SU-DHL-6 (cell line): ENCODE results near the gene FAM83G.
A peak's percentile ranks its signal among the peaks of the same experiment; 100 is the strongest.
"Not testable (repeated sequence)": the region's sequence is repeated elsewhere in the genome, so short reads cannot be mapped to it uniquely, and the experiment has no call there.

Experiments
- H2AFZ ChIP-seq: fragments of 200-600 bp; sonication (generic); 2 replicates; pipeline ENCODE4 v1.6.1; 2014; ENCODE audit warnings: low read depth, mild to moderate bottlenecking, moderate library complexity, mixed read lengths, antibody characterized with exemption, low read length; ENCODE audit not compliant: severe bottlenecking
- H3F3A ChIP-seq: fragments of 200-600 bp; shearing (Covaris generic); 2 replicates; pipeline ENCODE4 v1.6.0; 2016; ENCODE audit warnings: antibody characterized with exemption, mild to moderate bottlenecking; ENCODE audit not compliant: insufficient read depth
- H3K27ac ChIP-seq: fragments of 200-600 bp; sonication (generic); 2 replicates; pipeline ENCODE4 v1.5.1; 2016; ENCODE audit warnings: low read depth, mild to moderate bottlenecking, low read length, moderate library complexity, mixed read lengths
- H3K27me3 ChIP-seq: fragments of 200-600 bp; sonication (generic), shearing (Covaris generic); 2 replicates; pipeline ENCODE4 v1.6.0; 2014; ENCODE audit warnings: mild to moderate bottlenecking, low read length
- H3K36me3 ChIP-seq: fragments of 200-600 bp; sonication (generic); 2 replicates; pipeline ENCODE4 v1.6.1; 2014; ENCODE audit warnings: mild to moderate bottlenecking, low read length, mixed read lengths
- H3K4me2 ChIP-seq: fragments of 300-600, 200-600 bp; shearing (Covaris generic), sonication (generic); 2 replicates; pipeline ENCODE4 v1.6.0; 2014; ENCODE audit warnings: low read length, low read depth, mild to moderate bottlenecking; ENCODE audit not compliant: poor library complexity, severe bottlenecking
- H3K4me3 ChIP-seq: fragments of 200-600 bp; sonication (generic); 2 replicates; pipeline ENCODE4 v1.5.1; 2014; ENCODE audit warnings: antibody characterized with exemption, low read length, mild to moderate bottlenecking, mixed read lengths; ENCODE audit not compliant: insufficient read depth, poor library complexity, severe bottlenecking
- H3K79me2 ChIP-seq: fragments of 200-600 bp; sonication (generic); 2 replicates; pipeline ENCODE4 v1.6.1; 2014; ENCODE audit warnings: mild to moderate bottlenecking, low read length, moderate library complexity; ENCODE audit not compliant: insufficient read depth
- H3K9ac ChIP-seq: fragments of 200-600 bp; sonication (generic); 2 replicates; pipeline ENCODE4 v1.7.0; 2014; ENCODE audit warnings: mild to moderate bottlenecking, low read length
- H3K9me2 ChIP-seq: fragments of 200-600 bp; sonication (generic); replicated peaks from 2 replicates; pipeline ENCODE4 v1.6.1; 2014; ENCODE audit warnings: low read length; ENCODE audit not compliant: insufficient read depth
- H3K9me3 ChIP-seq: fragments of 200-600 bp; sonication (generic); 2 replicates; pipeline ENCODE4 v1.6.1; 2014; ENCODE audit warnings: low read length, mixed read lengths; ENCODE audit not compliant: insufficient read depth
- H4K20me1 ChIP-seq: fragments of 200-600 bp; sonication (generic); 2 replicates; pipeline ENCODE4 v1.6.1; 2014; ENCODE audit warnings: low read depth, mild to moderate bottlenecking, antibody characterized with exemption, low read length, moderate library complexity, mixed read lengths
- CTCF ChIP-seq: fragments of 200-600 bp; sonication (generic); IDR thresholded peaks from one replicate; pipeline ENCODE4 v1.5.1; 2017; ENCODE audit warnings: antibody characterized with exemption, mild to moderate bottlenecking, low read length, moderate library complexity; ENCODE audit not compliant: insufficient read depth, poor library complexity, severe bottlenecking
- EZH2phosphoT487 ChIP-seq: fragments of 200-600 bp; sonication (generic), shearing (Covaris generic); conservative IDR thresholded peaks from 2 replicates; pipeline ENCODE4 v1.6.1; 2018; ENCODE audit warnings: mild to moderate bottlenecking, antibody characterized with exemption, low read length, moderate library complexity, mixed read lengths

FAM83G gene

GRCh38 chr17:19004421-19005136, at the start of gene FAM83G:
Gene FAM83G, minus strand, starts transcription at chr17:19004764. Its CDS starts 723 bp downstream, at chr17:19004041.
- peak within 1 kb of the TSS; percentile 97 for H3K4me3 ChIP-seq
- no peaks in the 10 kb centered on the region for H3K36me3 ChIP-seq
- no peaks in the 10 kb centered on the region for H3K9me3 ChIP-seq
- H4K20me1 ChIP-seq: no peaks in the 10 kb centered on the region
- TF ChIP-seq CTCF: no peak
- no peak for TF ChIP-seq EZH2phosphoT487
- H3K27me3 ChIP-seq: no peaks in the 10 kb centered on the region
- H3K4me2 ChIP-seq: peak within 1 kb of the TSS; percentile 82
- peak within 1 kb of the TSS; percentile 89 for H3K9ac ChIP-seq
- peak within 1 kb of the TSS; percentile 89 for H2AFZ ChIP-seq
- H3K79me2 ChIP-seq: peaks cover 19% of the 10 kb centered on the region; the same call in 1 of the 2 replicates
- H3K9me2 ChIP-seq: no peaks in the 10 kb centered on the region
- peak within 1 kb of the TSS; percentile 65 for H3K27ac ChIP-seq
- H3F3A ChIP-seq: peaks cover 9% of the 10 kb centered on the region; the same call in 1 of the 2 replicates

GRCh38 chr17:19048826-19049225, 44.3 kb upstream of the FAM83G start:
- H3K9me3 ChIP-seq, H3K9me2 ChIP-seq, H3K36me3 ChIP-seq, H3K9ac ChIP-seq, H3K79me2 ChIP-seq, H3F3A ChIP-seq, H3K27me3 ChIP-seq, H3K4me3 ChIP-seq, H3K4me2 ChIP-seq, H2AFZ ChIP-seq, H4K20me1 ChIP-seq: not testable (repeated sequence)
- peak overlapping the region; percentile 69 for H3K27ac ChIP-seq

- H3K9me3 ChIP-seq, H3K27me3 ChIP-seq, H3K9me2 ChIP-seq, H4K20me1 ChIP-seq, H2AFZ ChIP-seq, H3K9ac ChIP-seq, H3F3A ChIP-seq, H3K36me3 ChIP-seq, H3K79me2 ChIP-seq, H3K4me3 ChIP-seq, H3K4me2 ChIP-seq: not testable (repeated sequence)
- 0 out of 2 replicates have a peak overlapping the region, but pooled peaks have one; percentile 35 for H3K27ac ChIP-seq
These were observed 42.9 kb upstream of the FAM83G start for GRCh38 chr17:19047510-19047909.

GRCh38 chr17:19046782-19047375, 42.3 kb upstream of the FAM83G start, which contains the start of gene GRAP:
Gene GRAP, minus strand, starts transcription at chr17:19046957. Its CDS starts 31 bp downstream, at chr17:19046926.
- not testable (repeated sequence) for H3K9me2 ChIP-seq, H3K36me3 ChIP-seq, H3F3A ChIP-seq, H4K20me1 ChIP-seq, H3K4me2 ChIP-seq, H3K9me3 ChIP-seq, H3K79me2 ChIP-seq, H3K27me3 ChIP-seq, H2AFZ ChIP-seq, H3K4me3 ChIP-seq
- H3K9ac ChIP-seq: 0 out of 2 replicates have a peak within 1 kb of the TSS, but pooled peaks have one; percentile 24
- 0 out of 2 replicates have a peak within 1 kb of the TSS, but pooled peaks have one; percentile 35 for H3K27ac ChIP-seq

GRCh38 chr17:19044643-19045042, 40.1 kb upstream of the FAM83G start:
- not testable (repeated sequence) for H3K27me3 ChIP-seq, H4K20me1 ChIP-seq, H3K79me2 ChIP-seq, H2AFZ ChIP-seq, H3K9me2 ChIP-seq, H3K4me3 ChIP-seq, H3K9ac ChIP-seq, H3F3A ChIP-seq, H3K9me3 ChIP-seq, H3K27ac ChIP-seq, H3K36me3 ChIP-seq, H3K4me2 ChIP-seq

GRCh38 chr17:19043032-19043431, 38.5 kb upstream of the FAM83G start:
- peak overlapping the region; percentile 38 for H3K4me2 ChIP-seq
- H3K36me3 ChIP-seq, H3K9me3 ChIP-seq, H3K9me2 ChIP-seq, H3K79me2 ChIP-seq, H3K9ac ChIP-seq, H3K27me3 ChIP-seq, H2AFZ ChIP-seq, H3F3A ChIP-seq, H4K20me1 ChIP-seq, H3K4me3 ChIP-seq: not testable (repeated sequence)
- peak overlapping the region; percentile 80 for H3K27ac ChIP-seq

- not testable (repeated sequence) for H3K9me3 ChIP-seq, H3K27ac ChIP-seq, H3K79me2 ChIP-seq, H3K4me3 ChIP-seq, H3K9me2 ChIP-seq, H3K27me3 ChIP-seq, H3K4me2 ChIP-seq, H3K36me3 ChIP-seq, H3F3A ChIP-seq, H3K9ac ChIP-seq, H2AFZ ChIP-seq, H4K20me1 ChIP-seq
These were observed 37.8 kb upstream of the FAM83G start for GRCh38 chr17:19042369-19042768.
